Purkinje cell (primary cell): ENCODE data around the gene RCOR1. TPM values are rescaled to one million over a fixed set of nuclear protein-coding genes. Genes with fewer than 3 reads are reported as not detected.

ENCODE experiments used
- polyA plus RNA-seq: library from polyadenylated mRNA; unstranded; fragments of >200 nt; fragmentation: Nextera tagmentation; gene quantifications from 2 replicates; pipeline ENCODE4 v1.2.1, GENCODE V29; 2014

RCOR1 gene
- 1.1 and 2.1 TPM in 2 replicates for polyA plus RNA-seq

DNA sequence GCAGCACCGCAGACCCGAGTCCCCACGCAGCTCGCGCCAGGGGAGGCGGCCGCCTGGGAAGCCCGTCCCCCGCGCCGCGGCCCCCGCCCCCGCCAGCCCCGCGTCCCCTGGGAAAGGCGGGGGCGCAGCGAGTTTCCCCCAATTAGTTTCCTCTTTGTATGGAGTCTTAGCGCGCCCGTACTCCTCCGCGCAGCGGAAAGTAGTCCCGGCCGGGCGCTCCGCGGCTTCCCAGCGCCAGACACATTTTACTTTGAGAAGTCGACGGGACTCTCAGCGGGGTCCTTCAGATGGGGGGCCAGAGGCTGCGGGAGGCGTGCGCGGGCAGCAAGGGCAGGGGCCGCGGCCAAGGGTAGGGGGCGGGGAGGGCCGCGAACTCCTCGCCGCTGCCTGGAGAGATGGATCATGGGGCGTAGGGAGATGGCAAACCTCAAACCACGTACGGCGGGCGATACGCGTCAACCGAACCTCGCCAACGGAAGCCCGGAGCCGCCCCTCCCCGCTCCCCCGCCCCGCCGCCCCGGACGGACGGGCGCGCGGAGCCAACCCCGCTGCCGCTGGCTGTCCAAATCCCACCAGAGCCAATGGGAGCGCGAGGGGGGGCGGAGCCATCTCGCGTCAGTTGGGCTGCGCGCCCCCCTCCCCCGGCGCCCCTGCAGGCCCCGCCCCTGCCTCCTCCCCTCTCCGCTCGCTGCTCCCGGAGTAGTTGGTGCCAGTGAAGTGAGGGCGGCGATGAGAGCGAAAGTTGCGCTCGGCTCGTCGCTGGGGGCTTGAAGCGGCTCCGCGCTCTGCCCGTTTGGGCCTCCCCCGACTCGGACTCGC, at the start of gene RCOR1:
TSS of gene RCOR1 (plus strand) at position 706 of the 819 bp plus-strand sequence. CDS start 238 bp downstream, outside the sequence.

DNA sequence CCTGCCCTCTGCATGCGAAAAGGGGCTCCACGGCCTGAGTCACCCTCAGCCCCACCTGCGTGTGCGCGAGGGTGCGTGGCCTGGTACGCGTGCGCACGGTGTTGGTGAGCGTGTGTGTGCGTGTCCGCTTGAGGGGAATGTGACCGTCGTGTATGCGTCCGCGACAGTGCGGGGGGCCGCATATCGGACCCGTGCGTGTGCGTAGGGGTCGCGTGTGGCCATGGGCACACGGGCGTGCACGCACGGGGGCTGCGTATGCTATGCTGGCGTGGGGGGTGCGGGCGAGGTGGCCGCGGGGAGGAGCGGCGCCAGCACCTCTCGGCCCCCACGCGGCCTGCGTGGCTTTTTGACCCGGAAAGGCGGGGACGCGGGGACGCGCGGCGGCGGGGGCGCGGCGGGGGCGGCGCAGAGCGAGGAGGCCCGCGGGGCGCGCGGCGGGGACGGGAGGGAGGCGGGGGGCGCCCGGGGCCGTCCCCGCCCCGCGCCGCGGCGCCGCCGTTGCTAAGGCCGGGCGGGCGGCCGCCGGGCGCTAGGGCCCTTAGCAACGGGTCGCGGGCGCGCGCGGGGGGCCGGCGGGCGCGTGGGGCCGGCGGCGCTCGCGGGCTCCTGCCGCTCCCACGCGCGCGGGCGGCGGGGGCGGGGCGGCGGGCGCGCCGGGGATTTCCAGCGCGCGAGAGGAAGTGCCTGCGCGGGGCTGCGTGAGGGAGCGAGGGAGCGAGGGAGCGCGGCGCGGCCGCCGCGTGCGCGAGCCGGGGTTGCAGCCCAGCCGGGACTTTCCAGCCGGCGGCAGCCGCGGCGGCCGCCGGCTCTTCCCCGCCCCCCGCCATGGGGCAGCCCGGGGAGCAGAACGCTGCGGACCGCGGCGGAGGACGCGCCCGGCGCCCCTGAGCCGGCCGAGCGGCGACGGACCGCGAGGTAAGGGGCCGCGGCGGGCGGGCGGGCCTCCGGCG, 184.6 kb downstream of the RCOR1 start, which contains the start of gene TRAF3:
TSS of gene TRAF3 (plus strand) at position 689 of the 950 bp plus-strand sequence. CDS start 92,753 bp downstream, outside the sequence.

Other genes starting within 250 kb of the RCOR1 start
- gene CINP, start 229.8 kb upstream of the RCOR1 start, polyA plus RNA-seq: 40.3 and 47.3 TPM in 2 replicates
- 0.67 and 4.4 TPM in 2 replicates for gene TECPR2, start 229.7 kb upstream of the RCOR1 start, polyA plus RNA-seq
- 0.50 and 0.95 TPM in 2 replicates for gene ANKRD9, start 82.9 kb upstream of the RCOR1 start, polyA plus RNA-seq
- gene TRAF3, start 184.8 kb downstream of the RCOR1 start, polyA plus RNA-seq: 1.1 and 3.3 TPM in 2 replicates